Activated CD8-positive, alpha-beta T cell treated with anti-CD3 and anti-CD28 coated beads for 36 hours (primary cell): ENCODE measurements around the gene STXBP2. TPM values are rescaled to one million over a fixed set of nuclear protein-coding genes. Genes with fewer than 3 reads are reported as not detected.

Experiments
- ATAC-seq: fragments of 200-7000 bp; cut with Tn5 transposase; one replicate; pipeline ENCODE4 v1.10.0; 2021; ENCODE audit warnings: mild to moderate bottlenecking, moderate library complexity
- CTCF ChIA-PET: fragments of 350-600 bp; sonication (Branson Sonifier 250); formaldehyde crosslinking; loops from one replicate; lab custom pipeline; 2021; ENCODE audit warnings: antibody characterized with exemption; lab: Charles Lee
- POLR2A ChIA-PET: fragments of 350-600 bp; sonication (Branson Sonifier 250); formaldehyde crosslinking; loops from one replicate; lab custom pipeline; 2021; ENCODE audit warnings: antibody characterized with exemption; lab: Charles Lee
- DNase-seq: peaks from one replicate; pipeline ENCODE4 v3.0.0-alpha.2; 2020
- H3K27ac Mint-ChIP-seq: one replicate; pipeline ENCODE4 v1.8.0; 2021; ENCODE audit warnings: mild to moderate bottlenecking, mixed read lengths
- H3K27me3 Mint-ChIP-seq: one replicate; pipeline ENCODE4 v1.8.0; 2021; ENCODE audit warnings: mixed read lengths
- H3K36me3 Mint-ChIP-seq: one replicate; pipeline ENCODE4 v1.8.0; 2021; ENCODE audit warnings: low read depth, mixed read lengths
- H3K4me1 Mint-ChIP-seq: one replicate; pipeline ENCODE4 v1.8.0; 2021; ENCODE audit warnings: low read depth, mixed read lengths
- H3K4me3 Mint-ChIP-seq: one replicate; pipeline ENCODE4 v1.8.0; 2021; ENCODE audit warnings: mild to moderate bottlenecking, moderate library complexity, mixed read lengths
- H3K9me3 Mint-ChIP-seq: one replicate; pipeline ENCODE4 v1.8.0; 2021; ENCODE audit warnings: mixed read lengths
- intact Hi-C: fragments of 100-400 bp; cut with micrococcal nuclease; formaldehyde crosslinking; loops from one replicate; pipeline ENCODE4 v1.10.0; 2022
- total RNA-seq, 2 experiments: library from RNA; stranded (reverse); gene quantifications; one replicate each; pipeline ENCODE4 v1.2.3, GENCODE V29; 2021
- TF ChIP-seq, protein P1 (sequence below): fragments of 200-600 bp; IDR thresholded peaks from one replicate; pipeline ENCODE4 v1.8.0; 2022; ENCODE audit warnings: antibody characterized with exemption, mild to moderate bottlenecking

The STXBP2 gene
- total RNA-seq, 2 experiments from 2014 or later: 96.4 to 99.2 TPM

DNA sequence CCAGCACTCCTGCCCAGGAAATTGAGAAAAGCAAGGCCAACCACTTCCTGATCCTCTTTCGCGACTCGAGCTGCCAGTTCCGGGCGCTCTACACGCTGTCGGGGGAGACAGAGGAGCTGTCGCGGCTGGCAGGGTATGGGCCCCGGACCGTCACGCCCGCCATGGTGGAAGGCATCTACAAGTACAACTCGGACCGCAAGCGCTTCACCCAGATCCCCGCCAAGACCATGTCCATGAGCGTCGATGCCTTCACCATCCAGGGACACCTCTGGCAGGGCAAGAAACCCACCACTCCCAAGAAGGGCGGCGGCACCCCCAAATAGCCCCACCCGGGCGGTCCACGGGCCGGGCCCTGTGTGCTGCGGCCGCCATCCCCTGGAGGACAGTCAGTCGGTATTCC lies 19.2 kb upstream of the STXBP2 start:
- intact Hi-C loops: no loop called here
- Mint-ChIP-seq H3K4me3 (no peak overlapping the region), H3K27ac (no peak overlapping the region), H3K27me3 (no peaks in the 10 kb centered on the region), H3K4me1 (no peaks in the 10 kb centered on the region), H3K9me3 (no peaks in the 10 kb centered on the region), H3K36me3 (peaks cover 17% of the 10 kb centered on the region)
- ATAC-seq: no peak
- ChIA-PET CTCF (no interaction called here), POLR2A (interaction anchor here (0.9 to 3.3 kb wide), 3 partner anchors 9 to 17 kb away, joined by 3 to 10 read pairs (median 6); partner anchors contain the start of genes PCP2, PET100 and XAB2)
- no peak for DNase-seq
- TF ChIP-seq, protein P1, sequence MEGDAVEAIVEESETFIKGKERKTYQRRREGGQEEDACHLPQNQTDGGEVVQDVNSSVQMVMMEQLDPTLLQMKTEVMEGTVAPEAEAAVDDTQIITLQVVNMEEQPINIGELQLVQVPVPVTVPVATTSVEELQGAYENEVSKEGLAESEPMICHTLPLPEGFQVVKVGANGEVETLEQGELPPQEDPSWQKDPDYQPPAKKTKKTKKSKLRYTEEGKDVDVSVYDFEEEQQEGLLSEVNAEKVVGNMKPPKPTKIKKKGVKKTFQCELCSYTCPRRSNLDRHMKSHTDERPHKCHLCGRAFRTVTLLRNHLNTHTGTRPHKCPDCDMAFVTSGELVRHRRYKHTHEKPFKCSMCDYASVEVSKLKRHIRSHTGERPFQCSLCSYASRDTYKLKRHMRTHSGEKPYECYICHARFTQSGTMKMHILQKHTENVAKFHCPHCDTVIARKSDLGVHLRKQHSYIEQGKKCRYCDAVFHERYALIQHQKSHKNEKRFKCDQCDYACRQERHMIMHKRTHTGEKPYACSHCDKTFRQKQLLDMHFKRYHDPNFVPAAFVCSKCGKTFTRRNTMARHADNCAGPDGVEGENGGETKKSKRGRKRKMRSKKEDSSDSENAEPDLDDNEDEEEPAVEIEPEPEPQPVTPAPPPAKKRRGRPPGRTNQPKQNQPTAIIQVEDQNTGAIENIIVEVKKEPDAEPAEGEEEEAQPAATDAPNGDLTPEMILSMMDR: no peak

DNA sequence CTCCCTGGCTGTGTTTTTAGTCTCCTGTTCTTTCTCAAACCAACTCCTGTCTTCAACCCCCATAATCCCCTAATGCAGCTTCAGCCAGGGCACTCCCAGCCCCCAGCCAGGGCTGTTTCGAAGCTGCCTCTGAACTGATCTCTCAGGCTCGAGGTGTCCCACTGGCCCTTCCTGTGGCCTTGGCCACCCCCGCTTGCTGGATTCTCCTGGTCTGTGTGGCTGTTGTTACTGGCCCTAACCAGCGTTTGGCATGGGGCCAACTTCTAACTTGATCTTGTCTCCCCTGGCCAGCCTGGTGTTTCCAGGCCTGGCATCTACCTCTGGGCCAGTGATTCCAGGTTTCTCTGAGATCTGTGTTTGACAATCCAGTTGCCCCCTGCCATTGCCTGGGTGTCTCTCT lies 18.6 kb upstream of the STXBP2 start:
- intact Hi-C loops: no loop called here
- ChIA-PET CTCF (no interaction called here), POLR2A (interaction anchor here (0.9 to 3.3 kb wide), 3 partner anchors 8 to 16 kb away, joined by 3 to 10 read pairs (median 6); partner anchors contain the start of genes PCP2, PET100 and XAB2)
- no peaks in the 10 kb centered on the region for H3K4me1 Mint-ChIP-seq
- H3K27ac Mint-ChIP-seq: no peak overlapping the region
- no peaks in the 10 kb centered on the region for H3K27me3 Mint-ChIP-seq
- no peak for ATAC-seq
- TF ChIP-seq, protein P1: no peak
- H3K4me3 Mint-ChIP-seq: no peak overlapping the region
- peaks cover 23% of the 10 kb centered on the region for H3K36me3 Mint-ChIP-seq
- H3K9me3 Mint-ChIP-seq: no peaks in the 10 kb centered on the region
- DNase-seq: no peak

DNA sequence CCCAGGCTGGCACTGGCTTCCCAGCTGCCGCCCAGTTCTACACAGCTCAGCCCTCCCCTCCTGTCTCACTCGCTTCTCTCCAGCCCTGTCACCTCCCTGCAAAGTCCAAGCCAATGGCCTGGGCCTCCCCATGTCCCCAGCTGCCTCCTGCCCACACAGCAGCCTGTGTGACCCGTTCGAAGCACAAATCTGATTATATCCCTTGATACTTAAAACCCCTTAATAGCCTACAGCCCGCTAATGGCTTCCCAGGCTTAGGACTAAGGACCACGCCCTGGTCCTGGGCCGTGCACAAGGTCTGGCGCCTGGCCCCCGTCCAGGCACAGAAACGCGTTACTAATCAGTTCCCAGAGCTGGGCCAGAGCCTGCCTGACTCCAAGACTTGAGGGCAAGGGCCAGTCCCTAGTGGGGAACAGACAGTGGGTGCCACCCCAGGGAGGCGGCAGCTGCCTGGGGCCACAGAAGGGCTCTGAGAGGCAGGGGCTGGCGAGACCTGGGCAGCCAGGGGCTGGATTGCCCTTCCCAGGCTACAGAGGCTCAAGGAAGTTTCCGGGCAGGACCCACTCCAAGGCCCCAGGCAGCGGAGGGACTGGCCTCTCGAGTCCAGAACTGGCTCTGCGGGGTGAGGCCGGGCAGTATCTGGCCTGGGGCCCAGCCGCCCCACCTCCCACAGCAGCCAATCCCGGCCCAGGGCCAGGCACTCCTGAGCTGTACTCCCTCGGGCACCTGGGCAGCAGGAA lies 18.0 kb upstream of the STXBP2 start:
- Mint-ChIP-seq H3K9me3 (no peaks in the 10 kb centered on the region), H3K27me3 (no peaks in the 10 kb centered on the region), H3K4me1 (no peaks in the 10 kb centered on the region), H3K36me3 (peaks cover 23% of the 10 kb centered on the region), H3K27ac (no peak overlapping the region), H3K4me3 (no peak overlapping the region)
- DNase-seq: no peak
- ChIA-PET POLR2A (interaction anchor here (0.9 to 3.3 kb wide), 2 partner anchors 11 to 16 kb away, joined by 6 to 10 read pairs; partner anchors contain the start of genes PCP2, PET100 and XAB2), CTCF (no interaction called here)
- intact Hi-C loops: no loop called here
- no peak for ATAC-seq
- TF ChIP-seq, protein P1: no peak

DNA sequence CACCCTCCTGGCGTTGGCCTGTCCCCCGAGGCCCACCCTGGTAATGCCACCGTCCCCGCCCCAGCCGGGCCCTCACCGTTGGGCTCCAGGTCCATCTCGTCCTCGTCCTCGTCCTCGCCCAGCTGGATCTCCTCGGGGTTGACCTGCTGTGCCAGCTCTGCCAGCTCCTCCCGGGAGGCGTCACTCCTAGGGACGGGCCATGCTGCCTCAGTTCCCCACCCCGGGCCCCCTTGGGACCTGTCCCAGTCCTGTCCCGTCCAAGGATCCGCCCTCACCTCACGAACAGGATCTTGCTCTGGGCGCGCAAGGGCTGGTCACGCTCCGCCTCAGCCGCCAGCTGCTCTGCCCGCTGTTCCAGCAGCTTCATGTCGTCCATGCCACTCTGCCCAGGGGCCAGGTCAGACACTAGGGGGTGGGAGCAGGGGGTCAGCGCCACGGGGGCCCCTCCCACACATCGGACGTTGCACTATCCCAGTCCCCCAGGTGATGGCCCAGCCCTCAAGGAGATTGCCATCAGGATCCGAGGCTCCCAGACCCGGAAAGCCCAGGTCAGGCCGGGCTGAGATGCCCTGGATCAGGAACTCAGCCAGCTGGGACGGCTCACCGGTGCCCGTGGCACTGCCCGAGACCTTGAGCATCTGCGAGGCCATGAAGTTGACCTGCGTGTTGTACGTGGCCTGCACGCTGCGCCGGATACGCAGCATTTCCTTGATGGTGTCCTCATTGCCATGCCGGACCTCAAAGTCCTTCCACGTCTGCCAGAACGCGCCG lies 17.1 kb upstream of the STXBP2 start:
- TF ChIP-seq, protein P1: no peak
- no peaks in the 10 kb centered on the region for H3K27me3 Mint-ChIP-seq
- H3K27ac Mint-ChIP-seq: no peak overlapping the region
- no peaks in the 10 kb centered on the region for H3K4me1 Mint-ChIP-seq
- DNase-seq (no peak), ATAC-seq (no peak)
- H3K9me3 Mint-ChIP-seq: no peaks in the 10 kb centered on the region
- intact Hi-C loops: no loop called here
- H3K4me3 Mint-ChIP-seq: no peak overlapping the region
- ChIA-PET POLR2A (interaction anchor here (1.4 to 3.3 kb wide), 2 partner anchors 13 to 15 kb away, joined by 3 to 10 read pairs; partner anchors contain the start of gene PCP2), CTCF (no interaction called here)
- peaks cover 23% of the 10 kb centered on the region for H3K36me3 Mint-ChIP-seq
